Activated T-cell treated with anti-CD3 and anti-CD28 coated beads, Interleukin-2, amount 50 U/mL, for 48 hours (primary cell): ENCODE data around the gene SCN8A.

Experiments used
- DNase-seq, 2 experiments: peaks; one replicate each; pipeline ENCODE4 v3.0.0-alpha.2; 2020

SCN8A gene

GRCh38 chr12:51675071-51675803 is 84.2 kb downstream of the SCN8A start:
- no peak for DNase-seq

- no peak for DNase-seq
These were observed 85.8 kb downstream of the SCN8A start for GRCh38 chr12:51676875-51677274.

GRCh38 chr12:51677284-51677968 is 86.4 kb downstream of the SCN8A start:
- no peak for DNase-seq

GRCh38 chr12:51678086-51678724 is 87.2 kb downstream of the SCN8A start:
- DNase-seq: peak; percentile 19 to 26

- no peak for DNase-seq
These were observed 91.9 kb downstream of the SCN8A start for GRCh38 chr12:51682981-51683380.

GRCh38 chr12:51683763-51684357 is 92.8 kb downstream of the SCN8A start:
- DNase-seq: no peak

GRCh38 chr12:51686727-51687126 is 95.7 kb downstream of the SCN8A start:
- DNase-seq: no peak

GRCh38 chr12:51687177-51687576 is 96.1 kb downstream of the SCN8A start:
- DNase-seq: no peak

GRCh38 chr12:51687614-51688013 is 96.6 kb downstream of the SCN8A start:
- no peak for DNase-seq

GRCh38 chr12:51689983-51690382 is 99.0 kb downstream of the SCN8A start:
- no peak for DNase-seq

GRCh38 chr12:51692016-51692415 is 101.0 kb downstream of the SCN8A start:
- no peak for DNase-seq

- no peak for DNase-seq
These were observed 102.5 kb downstream of the SCN8A start for GRCh38 chr12:51693569-51693968.

GRCh38 chr12:51694146-51694545 is 103.1 kb downstream of the SCN8A start:
- no peak for DNase-seq

- no peak for DNase-seq
These were observed 104.4 kb downstream of the SCN8A start for GRCh38 chr12:51695241-51696010.

GRCh38 chr12:51699219-51699618 is 108.2 kb downstream of the SCN8A start:
- DNase-seq: no peak

- no peak for DNase-seq
These were observed 109.9 kb downstream of the SCN8A start for GRCh38 chr12:51700887-51701286.

- DNase-seq: no peak
These were observed 111.6 kb downstream of the SCN8A start for GRCh38 chr12:51702587-51702986.

GRCh38 chr12:51705450-51705849 is 114.4 kb downstream of the SCN8A start:
- DNase-seq: no peak

GRCh38 chr12:51706206-51706605 is 115.2 kb downstream of the SCN8A start:
- DNase-seq: no peak

GRCh38 chr12:51714666-51715065 is 123.6 kb downstream of the SCN8A start:
- no peak for DNase-seq

- DNase-seq: no peak
These were observed 126.4 kb downstream of the SCN8A start for GRCh38 chr12:51717326-51717925.

- DNase-seq: peak; percentile 65 to 74
These were observed 130.4 kb downstream of the SCN8A start for GRCh38 chr12:51721282-51721940.
